ENCODE results near the gene HLA-DQA1.

DNA sequence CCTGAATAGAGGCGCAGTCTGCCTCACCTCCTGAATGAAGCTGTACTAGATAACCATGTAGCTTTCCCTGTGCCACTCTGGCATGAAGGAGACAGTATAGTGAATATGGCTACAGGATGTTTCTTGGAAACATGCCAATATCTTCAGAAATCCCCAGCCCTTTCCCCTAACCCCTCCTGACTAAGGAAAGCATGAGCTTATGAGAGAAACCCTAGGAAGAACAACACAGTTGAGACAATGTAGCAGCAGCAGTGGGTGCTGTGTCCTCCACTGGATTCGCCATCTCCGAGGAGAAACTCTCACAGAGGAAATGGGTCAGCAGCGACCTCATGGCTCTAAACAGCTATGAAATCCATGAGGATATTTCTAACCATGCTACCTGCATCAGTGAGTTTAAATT, 6.7 kb downstream of the HLA-DQA1 start:
- TF ChIP-seq EZH2 (IDR thresholded peaks at IDR 0.05; ENCODE audit: borderline replicate concordance) (no peak), EZH2phosphoT487 (IDR thresholded peaks at IDR 0.05; ENCODE audit: low read depth, severe bottlenecking, unreplicated experiment) (no peak)
- TF ChIP-seq, protein P1, sequence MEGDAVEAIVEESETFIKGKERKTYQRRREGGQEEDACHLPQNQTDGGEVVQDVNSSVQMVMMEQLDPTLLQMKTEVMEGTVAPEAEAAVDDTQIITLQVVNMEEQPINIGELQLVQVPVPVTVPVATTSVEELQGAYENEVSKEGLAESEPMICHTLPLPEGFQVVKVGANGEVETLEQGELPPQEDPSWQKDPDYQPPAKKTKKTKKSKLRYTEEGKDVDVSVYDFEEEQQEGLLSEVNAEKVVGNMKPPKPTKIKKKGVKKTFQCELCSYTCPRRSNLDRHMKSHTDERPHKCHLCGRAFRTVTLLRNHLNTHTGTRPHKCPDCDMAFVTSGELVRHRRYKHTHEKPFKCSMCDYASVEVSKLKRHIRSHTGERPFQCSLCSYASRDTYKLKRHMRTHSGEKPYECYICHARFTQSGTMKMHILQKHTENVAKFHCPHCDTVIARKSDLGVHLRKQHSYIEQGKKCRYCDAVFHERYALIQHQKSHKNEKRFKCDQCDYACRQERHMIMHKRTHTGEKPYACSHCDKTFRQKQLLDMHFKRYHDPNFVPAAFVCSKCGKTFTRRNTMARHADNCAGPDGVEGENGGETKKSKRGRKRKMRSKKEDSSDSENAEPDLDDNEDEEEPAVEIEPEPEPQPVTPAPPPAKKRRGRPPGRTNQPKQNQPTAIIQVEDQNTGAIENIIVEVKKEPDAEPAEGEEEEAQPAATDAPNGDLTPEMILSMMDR (IDR thresholded peaks at IDR 0.05; ENCODE audit: poor library complexity), result no peak
